GM10248 (cell line): ENCODE measurements around the gene OPN4.

Experiments
- CTCF ChIA-PET: fragments of 300-600 bp; sonication (Branson Sonifier 250); formaldehyde crosslinking; extraction: SDS; loops from one replicate; lab custom pipeline; 2021; ENCODE audit warnings: antibody characterized with exemption; lab: Yijun Ruan, JAX
- POLR2A ChIA-PET: fragments of 350-650 bp; sonication (Branson Sonifier 250); formaldehyde crosslinking; extraction: SDS; loops from one replicate; lab custom pipeline; 2020; ENCODE audit warnings: antibody characterized with exemption; lab: Yijun Ruan, JAX
- DNase-seq: peaks from one replicate; pipeline ENCODE4 v3.0.0; 2012; ENCODE audit errors: extremely low spot score
- CTCF ChIP-seq: IDR thresholded peaks from 2 replicates; pipeline ENCODE4 v1.5.1; 2012; ENCODE audit warnings: mild to moderate bottlenecking, low read depth; ENCODE audit errors: extremely low read depth, missing control alignments, control extremely low read depth

OPN4 gene

GRCh38 chr10:86670290-86670811 lies 16.0 kb downstream of the OPN4 start:
- CTCF ChIA-PET = no interaction called here
- POLR2A ChIA-PET = no interaction called here
- no peak for TF ChIP-seq CTCF
- no peak for DNase-seq

- ChIA-PET POLR2A (no interaction called here), CTCF (interaction anchor here (1.4 kb wide), 1 partner anchor 17 kb away, joined by 4 read pairs; no protein-coding TSS in a partner anchor)
- no peak for DNase-seq
- TF ChIP-seq CTCF = no peak
Observed at GRCh38 chr10:86670876-86671275, 16.5 kb downstream of the OPN4 start.

- no peak for TF ChIP-seq CTCF
- DNase-seq = no peak
- ChIA-PET POLR2A (no interaction called here), CTCF (interaction anchor here (1.1 to 1.7 kb wide), 3 partner anchors 13 to 22 kb away, joined by 4 to 5 read pairs (median 4); no protein-coding TSS in a partner anchor)
Observed at GRCh38 chr10:86671419-86671818, 17.1 kb downstream of the OPN4 start.

DNA sequence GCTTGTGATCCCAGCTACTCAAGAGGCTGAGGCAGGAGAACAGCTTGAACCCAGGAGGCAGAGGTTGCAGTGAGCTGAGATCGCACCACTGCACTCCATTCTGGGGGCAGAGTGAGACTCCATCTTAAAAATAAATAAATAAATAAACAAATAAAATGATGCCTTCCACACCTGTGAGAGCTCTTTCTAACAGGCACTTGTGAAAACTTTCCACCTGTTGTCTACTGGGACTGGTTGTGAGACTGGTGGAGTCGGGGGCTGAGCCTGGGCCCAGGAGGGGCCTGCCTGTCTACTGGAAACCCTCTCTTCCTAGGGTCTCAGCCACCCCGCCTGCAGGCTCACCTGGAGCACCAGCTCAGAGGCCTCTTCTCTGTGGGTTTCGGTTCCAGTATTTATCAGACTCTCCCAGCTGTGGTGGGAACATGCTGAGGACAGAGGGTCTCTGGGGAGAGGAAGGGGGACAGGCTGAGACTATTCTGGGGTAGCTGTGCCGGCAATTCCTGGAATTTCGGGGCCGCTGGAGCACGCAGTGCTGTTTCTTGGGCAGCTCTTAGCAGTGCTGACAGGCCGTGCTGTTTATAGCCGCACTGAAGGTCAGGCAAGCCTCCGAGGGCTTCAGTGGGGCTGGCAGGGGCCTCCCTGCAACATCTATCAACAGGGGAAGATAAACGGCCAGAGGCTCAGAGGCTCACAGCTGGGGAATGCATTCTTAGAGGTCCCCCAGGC lies 17.8 kb downstream of the OPN4 start:
- no peak for TF ChIP-seq CTCF
- no peak for DNase-seq
- ChIA-PET POLR2A (no interaction called here), CTCF (interaction anchor here (1.1 to 1.7 kb wide), 3 partner anchors 12 to 21 kb away, joined by 4 to 5 read pairs (median 4); no protein-coding TSS in a partner anchor)

DNA sequence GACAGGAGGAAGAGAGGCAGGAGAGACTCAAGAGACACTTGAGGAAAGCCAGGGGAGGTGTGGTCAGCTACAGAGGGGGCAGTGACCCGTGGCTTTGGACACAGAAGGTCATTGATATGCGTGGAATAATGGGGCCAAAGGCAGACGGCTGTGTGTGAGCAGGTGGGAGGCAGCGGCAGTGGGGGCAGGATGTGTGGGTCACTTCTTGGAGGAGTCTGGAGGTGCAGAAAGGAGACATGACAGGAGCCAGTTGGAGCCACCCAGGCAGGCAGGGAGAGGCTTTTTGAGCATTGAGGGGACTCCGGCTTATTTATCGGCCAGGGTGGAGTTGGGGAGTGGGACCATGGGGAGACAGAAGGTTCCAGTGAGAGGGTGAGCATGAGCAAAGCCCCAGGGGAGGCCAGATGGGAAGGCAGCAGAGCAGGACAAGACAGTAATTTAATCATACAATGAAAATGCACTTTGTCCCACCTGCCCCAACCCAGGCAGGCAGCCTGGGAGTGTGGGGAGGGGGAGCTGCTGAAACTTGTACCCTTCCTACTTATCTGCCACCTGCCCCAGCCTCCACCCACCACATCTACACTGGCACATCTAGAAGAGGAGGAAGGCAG lies 19.0 kb downstream of the OPN4 start:
- CTCF ChIA-PET = interaction anchor here (0.9 to 2.0 kb wide), 3 partner anchors 8 to 20 kb away, joined by 3 to 5 read pairs (median 4); no protein-coding TSS in a partner anchor
- POLR2A ChIA-PET = no interaction called here
- no peak for TF ChIP-seq CTCF
- no peak for DNase-seq

DNA sequence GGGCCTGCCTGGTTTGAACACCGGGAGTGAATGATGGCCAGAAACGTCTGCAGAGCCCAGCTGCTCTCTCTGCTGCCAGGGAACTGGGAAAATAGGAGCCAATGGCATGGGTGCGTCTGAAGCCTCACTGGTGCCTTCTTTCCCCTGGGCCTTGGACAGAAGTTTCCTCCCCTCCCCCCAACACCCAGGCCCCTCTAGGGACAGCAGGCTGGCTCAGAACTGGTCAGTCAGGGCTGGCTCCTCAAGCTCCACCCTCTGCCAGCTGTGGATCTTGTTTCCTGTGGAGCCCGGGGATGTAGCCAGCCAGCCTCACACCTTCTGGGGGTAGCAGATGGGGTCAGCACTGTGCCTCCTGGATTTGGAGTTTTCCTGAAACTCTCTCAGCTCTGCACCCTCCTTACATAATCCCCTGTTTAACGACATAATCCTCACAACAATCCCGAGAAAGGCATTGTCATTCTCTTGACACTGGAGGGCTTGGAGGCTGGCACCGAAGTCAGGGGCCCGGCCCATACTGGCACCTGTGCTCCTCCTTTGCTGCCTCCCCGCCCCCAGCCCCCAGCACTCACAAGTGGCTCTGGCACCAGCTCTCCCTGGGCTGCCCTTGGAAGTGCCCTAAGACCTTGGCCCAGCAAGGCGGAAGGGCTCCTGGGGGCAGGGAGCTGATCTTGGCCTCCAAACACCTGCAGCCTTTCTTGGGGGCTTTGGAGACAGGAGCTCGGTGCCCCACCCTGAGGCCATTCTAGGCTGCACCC lies 19.7 kb downstream of the OPN4 start:
- ChIA-PET CTCF (interaction anchor here (0.9 to 2.0 kb wide), 2 partner anchors 9 to 19 kb away, joined by 3 to 4 read pairs; no protein-coding TSS in a partner anchor), POLR2A (no interaction called here)
- DNase-seq = no peak
- no peak for TF ChIP-seq CTCF
